Putamen (tissue), 1 donor: ENCODE data around the gene NXN.
"Not testable (repeated sequence)": the region's sequence is repeated elsewhere in the genome, so short reads cannot be mapped to it uniquely, and the experiment has no call there.

Experiments used
- DNase-seq: peaks from one replicate; pipeline ENCODE4 v3.0.0-alpha.2; 2016; ENCODE audit warnings: low spot score

The NXN gene

GRCh38 chr17:829614-830013, 150.0 kb downstream of the NXN start:
- not testable (repeated sequence) for DNase-seq

- no peak for DNase-seq
These were observed 150.8 kb downstream of the NXN start for GRCh38 chr17:828761-829160.

GRCh38 chr17:826778-827177, 152.8 kb downstream of the NXN start:
- no peak for DNase-seq

GRCh38 chr17:825216-825615, 154.4 kb downstream of the NXN start:
- no peak for DNase-seq

- no peak for DNase-seq
These were observed 155.2 kb downstream of the NXN start for GRCh38 chr17:824378-824777.

- DNase-seq, result no peak
These were observed 156.1 kb downstream of the NXN start for GRCh38 chr17:823501-823902.

- DNase-seq, result no peak
These were observed 160.3 kb downstream of the NXN start for GRCh38 chr17:819251-819650.

GRCh38 chr17:814371-814770, 165.2 kb downstream of the NXN start:
- DNase-seq, result no peak

GRCh38 chr17:812638-813204, 166.9 kb downstream of the NXN start:
- DNase-seq, result no peak

- DNase-seq, result no peak
These were observed 168.4 kb downstream of the NXN start for GRCh38 chr17:811051-811784.

- no peak for DNase-seq
These were observed 171.9 kb downstream of the NXN start for GRCh38 chr17:807523-808294.

GRCh38 chr17:806781-807522, 172.6 kb downstream of the NXN start:
- no peak for DNase-seq

- DNase-seq, result no peak
These were observed 173.2 kb downstream of the NXN start for GRCh38 chr17:806346-806745.

- not testable (repeated sequence) for DNase-seq
These were observed 173.7 kb downstream of the NXN start for GRCh38 chr17:805886-806285.

GRCh38 chr17:804541-805435, 174.8 kb downstream of the NXN start:
- no peak for DNase-seq

GRCh38 chr17:802901-803881, 176.4 kb downstream of the NXN start:
- no peak for DNase-seq

GRCh38 chr17:802481-802880, 177.1 kb downstream of the NXN start:
- DNase-seq, result no peak

GRCh38 chr17:801660-802059, 177.9 kb downstream of the NXN start:
- no peak for DNase-seq

GRCh38 chr17:800446-801242, 178.9 kb downstream of the NXN start:
- no peak for DNase-seq
